ENCODE measurements around the gene CDCP1. TPM values are rescaled to one million over a fixed set of nuclear protein-coding genes. Genes with fewer than 3 reads are reported as not detected.
"Not testable (repeated sequence)": the region's sequence is repeated elsewhere in the genome, so short reads cannot be mapped to it uniquely, and the experiment has no call there.

CDCP1 gene
- total RNA-seq, 2 experiments from 2014 or later: 5.3 to 7.0 TPM

DNA sequence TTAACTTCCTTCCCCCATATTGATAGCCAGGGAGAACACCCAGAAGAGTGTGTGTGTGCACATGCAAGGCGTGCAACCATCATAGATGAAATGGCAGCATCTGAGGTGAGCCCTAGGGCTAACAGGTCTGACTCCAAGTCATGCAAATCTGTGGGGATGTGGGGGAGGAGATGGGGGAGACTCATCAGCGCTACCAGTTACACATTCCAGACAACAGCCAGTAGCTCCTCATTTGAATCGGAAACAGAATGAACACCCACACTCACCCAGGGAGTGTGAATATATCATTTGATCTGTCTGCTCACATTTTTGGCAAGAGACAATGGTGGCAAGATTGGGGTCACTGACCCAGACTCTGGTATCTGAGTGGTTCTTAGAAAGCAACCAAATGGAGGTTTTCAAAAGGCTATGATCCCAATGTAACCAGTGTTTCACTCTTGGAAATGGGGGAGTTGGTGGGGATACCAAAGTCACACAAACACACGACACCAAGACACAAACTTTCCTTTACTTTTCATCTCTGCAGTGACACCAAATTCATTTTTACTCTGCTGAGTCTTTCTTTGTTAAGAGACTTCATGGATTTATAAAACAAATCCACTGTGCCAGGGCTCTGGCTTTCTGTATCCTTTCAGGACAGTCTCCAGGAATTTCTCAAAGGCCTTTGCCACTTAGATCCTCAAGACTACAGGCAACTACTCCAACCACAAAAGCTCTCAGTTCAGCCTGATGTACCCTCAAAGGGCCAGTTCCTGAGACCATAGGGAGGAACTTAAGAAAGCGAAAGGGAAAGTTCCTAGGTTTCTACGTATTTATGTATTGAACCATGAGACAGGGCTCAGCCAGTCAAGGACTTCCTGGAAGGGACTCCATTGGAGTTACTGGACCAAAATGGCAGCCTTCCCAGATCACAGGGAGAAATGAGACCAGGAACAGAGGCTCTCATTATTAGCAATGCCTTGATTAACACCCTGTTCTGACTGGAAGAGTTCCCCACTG is 2.2 kb downstream of the CDCP1 start:
- Mint-ChIP-seq H3K4me3 (no peak overlapping the region), H3K9me3 (ENCODE audit: low read depth) (no peaks in the 10 kb centered on the region), H3K27ac (no peak overlapping the region), H3K4me1 (peaks cover 19% of the 10 kb centered on the region), H3K36me3 (no peaks in the 10 kb centered on the region), H3K27me3 (peaks cover 82% of the 10 kb centered on the region)
- CTCF ChIA-PET: interaction anchor here (0.6 kb wide), 1 partner anchor 516 kb away, joined by 3 read pairs; no protein-coding TSS in a partner anchor
- ATAC-seq (peak; percentile 43), DNase-seq (no peak)

DNA sequence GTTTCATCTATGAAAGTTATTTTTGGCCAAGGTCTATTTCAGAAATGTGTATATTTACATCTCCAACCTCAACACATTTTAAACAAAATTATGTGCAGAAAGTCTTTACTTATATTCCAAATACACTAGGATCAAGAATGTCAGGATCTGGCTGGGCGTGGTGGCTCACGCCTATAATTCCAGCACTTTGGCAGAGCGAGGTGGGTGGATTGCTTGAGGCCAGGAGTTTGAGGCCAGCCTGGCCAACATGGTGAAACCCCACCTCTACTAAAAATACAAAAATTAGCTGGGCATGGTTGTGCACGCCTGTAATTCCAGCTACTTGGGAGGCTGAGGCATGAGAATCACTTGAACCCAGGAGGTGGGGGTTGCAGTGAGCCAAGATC is 5.4 kb downstream of the CDCP1 start:
- H3K4me3 Mint-ChIP-seq; H3K9me3 Mint-ChIP-seq (ENCODE audit: low read depth); ATAC-seq; DNase-seq; H3K27ac Mint-ChIP-seq; H3K36me3 Mint-ChIP-seq: not testable (repeated sequence)
- Mint-ChIP-seq H3K4me1 (peaks cover 16% of the 10 kb centered on the region), H3K27me3 (peaks cover 72% of the 10 kb centered on the region)
- CTCF ChIA-PET: interaction anchor here (0.5 kb wide), 1 partner anchor 519 kb away, joined by 6 read pairs; no protein-coding TSS in a partner anchor

DNA sequence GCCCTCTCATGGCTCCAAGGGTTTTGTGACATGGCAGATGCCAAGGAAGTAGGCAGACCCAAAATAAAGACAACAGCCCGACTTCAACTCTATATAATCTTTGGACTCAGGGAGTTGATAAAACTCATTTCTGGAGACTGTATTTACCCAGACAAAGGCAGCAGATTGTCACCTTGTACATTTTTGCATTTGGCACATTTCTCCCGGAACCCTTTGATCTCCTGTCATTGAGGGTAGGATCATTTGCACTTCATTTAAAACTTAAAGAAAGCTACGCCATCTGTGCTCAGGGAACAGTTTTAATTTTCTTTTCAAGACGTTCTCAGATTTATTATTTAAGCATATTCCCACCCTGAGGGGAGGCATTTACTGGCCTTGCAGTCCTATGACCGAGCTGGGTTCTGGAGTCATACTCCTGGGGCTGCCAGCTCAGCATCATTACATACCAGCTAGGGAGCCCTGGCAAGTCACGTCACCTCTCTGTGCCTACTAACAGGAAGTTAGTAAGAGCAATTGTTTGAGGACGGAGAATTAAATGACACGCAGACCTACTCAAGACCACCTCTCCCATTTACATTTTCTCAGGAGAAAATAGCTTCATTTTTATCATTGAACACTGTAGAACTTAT is 5.9 kb downstream of the CDCP1 start:
- peaks cover 12% of the 10 kb centered on the region for H3K4me1 Mint-ChIP-seq
- no peaks in the 10 kb centered on the region for H3K36me3 Mint-ChIP-seq
- H3K27ac Mint-ChIP-seq: no peak overlapping the region
- ATAC-seq (no peak), DNase-seq (no peak)
- no peak overlapping the region for H3K4me3 Mint-ChIP-seq
- CTCF ChIA-PET: interaction anchor here (0.5 kb wide), 1 partner anchor 520 kb away, joined by 6 read pairs; no protein-coding TSS in a partner anchor
- H3K27me3 Mint-ChIP-seq: peaks cover 70% of the 10 kb centered on the region
- no peaks in the 10 kb centered on the region for H3K9me3 Mint-ChIP-seq (ENCODE audit: low read depth)

DNA sequence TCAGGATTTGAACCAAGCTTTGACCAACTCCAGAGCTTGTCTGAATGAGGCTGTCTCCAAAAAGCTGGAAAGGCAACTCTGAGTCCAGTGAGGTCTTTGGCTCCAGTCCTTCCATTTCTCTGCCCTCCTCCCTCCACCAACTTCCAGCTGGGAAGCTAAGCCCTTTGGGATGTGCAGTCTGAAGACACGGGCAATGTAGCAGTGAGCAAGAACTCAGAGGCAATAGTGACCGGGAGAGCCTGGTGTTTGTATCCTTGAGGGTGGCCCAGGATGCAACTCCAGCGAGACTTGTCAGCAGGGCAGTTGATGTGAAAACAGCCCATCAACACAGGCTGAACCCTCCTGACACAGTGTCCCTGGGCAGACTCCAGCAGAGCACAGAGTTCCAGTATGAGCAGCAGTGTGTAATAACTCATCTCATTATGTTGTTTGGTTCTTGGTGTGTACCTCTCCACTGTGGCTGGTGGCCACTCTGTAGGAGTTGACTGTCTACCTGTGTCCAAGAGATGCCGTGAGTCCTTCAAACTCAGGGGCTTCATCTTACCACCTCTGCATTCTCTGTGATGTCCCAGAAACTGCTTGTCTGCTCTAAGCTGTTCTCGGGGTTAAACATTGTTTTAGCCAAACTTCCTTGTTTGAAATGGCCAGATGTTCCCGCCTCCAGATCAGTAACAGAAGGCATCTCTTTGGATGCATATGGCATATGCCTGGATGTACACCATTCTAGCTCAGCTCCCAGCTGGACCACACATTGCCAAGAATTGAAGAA is 6.6 kb downstream of the CDCP1 start:
- Mint-ChIP-seq H3K4me3 (no peak overlapping the region), H3K27me3 (peaks cover 68% of the 10 kb centered on the region), H3K4me1 (peaks cover 7% of the 10 kb centered on the region), H3K36me3 (no peaks in the 10 kb centered on the region), H3K27ac (no peak overlapping the region), H3K9me3 (ENCODE audit: low read depth) (no peaks in the 10 kb centered on the region)
- no peak for DNase-seq
- CTCF ChIA-PET: no interaction called here
- ATAC-seq: no peak

DNA sequence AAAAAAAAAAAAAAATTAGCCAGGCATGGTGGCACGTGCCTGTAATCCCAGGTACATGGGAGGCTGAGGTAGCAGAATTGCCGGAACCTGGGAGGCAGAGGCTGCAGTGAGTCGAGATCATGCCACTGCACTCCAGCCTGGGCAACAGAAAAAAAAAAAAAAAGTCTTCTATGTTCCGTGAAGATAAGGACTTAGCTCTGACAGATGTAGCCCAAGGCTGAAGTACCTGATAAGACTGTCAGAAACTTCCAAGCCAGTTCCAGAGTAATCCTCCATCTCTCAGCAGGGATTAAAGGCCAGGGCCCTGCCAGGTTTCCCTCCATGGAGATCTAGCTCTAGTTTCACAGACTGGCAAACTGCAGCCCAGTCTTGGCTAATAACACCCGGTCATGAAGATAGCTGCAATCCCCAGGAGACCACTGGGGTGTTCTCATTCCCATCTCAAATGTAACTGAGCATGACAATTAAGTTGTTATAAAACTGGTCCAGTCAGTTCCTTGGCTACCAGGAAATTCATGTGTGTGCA is 8.5 kb downstream of the CDCP1 start:
- no peak overlapping the region for H3K4me3 Mint-ChIP-seq
- H3K27me3 Mint-ChIP-seq: peaks cover 60% of the 10 kb centered on the region
- no peak overlapping the region for H3K27ac Mint-ChIP-seq
- no peak for DNase-seq
- no peak for ATAC-seq
- no peaks in the 10 kb centered on the region for H3K9me3 Mint-ChIP-seq (ENCODE audit: low read depth)
- H3K4me1 Mint-ChIP-seq: no peaks in the 10 kb centered on the region
- CTCF ChIA-PET: interaction anchor here (1.8 kb wide), 1 partner anchor 12 kb away, joined by 4 read pairs; no protein-coding TSS in a partner anchor
- H3K36me3 Mint-ChIP-seq: no peaks in the 10 kb centered on the region

DNA sequence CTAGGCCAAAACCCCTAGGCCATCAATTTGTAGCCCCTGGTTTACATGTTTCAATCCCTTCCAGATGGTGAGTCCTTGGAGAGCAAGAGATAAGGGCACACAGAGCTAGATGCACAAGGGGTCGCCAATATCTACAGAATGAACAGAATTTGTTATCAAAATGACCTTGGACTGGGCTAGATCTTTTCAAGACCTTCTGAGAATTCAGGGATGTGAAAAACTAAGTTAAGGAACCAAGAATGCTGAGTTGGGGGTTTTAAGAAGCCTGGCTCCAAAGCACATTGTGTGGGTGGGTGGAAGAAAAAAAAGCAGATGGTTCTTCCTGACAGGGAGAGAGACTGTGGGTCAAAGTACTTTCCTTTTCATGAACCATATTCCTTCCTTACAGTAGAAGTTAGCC is 10.2 kb downstream of the CDCP1 start:
- no peak overlapping the region for H3K4me3 Mint-ChIP-seq
- ATAC-seq (no peak), DNase-seq (no peak)
- no peak overlapping the region for H3K27ac Mint-ChIP-seq
- CTCF ChIA-PET: no interaction called here
- no peaks in the 10 kb centered on the region for H3K4me1 Mint-ChIP-seq
- H3K9me3 Mint-ChIP-seq (ENCODE audit: low read depth): no peaks in the 10 kb centered on the region
- H3K36me3 Mint-ChIP-seq: no peaks in the 10 kb centered on the region
- H3K27me3 Mint-ChIP-seq: peaks cover 51% of the 10 kb centered on the region

DNA sequence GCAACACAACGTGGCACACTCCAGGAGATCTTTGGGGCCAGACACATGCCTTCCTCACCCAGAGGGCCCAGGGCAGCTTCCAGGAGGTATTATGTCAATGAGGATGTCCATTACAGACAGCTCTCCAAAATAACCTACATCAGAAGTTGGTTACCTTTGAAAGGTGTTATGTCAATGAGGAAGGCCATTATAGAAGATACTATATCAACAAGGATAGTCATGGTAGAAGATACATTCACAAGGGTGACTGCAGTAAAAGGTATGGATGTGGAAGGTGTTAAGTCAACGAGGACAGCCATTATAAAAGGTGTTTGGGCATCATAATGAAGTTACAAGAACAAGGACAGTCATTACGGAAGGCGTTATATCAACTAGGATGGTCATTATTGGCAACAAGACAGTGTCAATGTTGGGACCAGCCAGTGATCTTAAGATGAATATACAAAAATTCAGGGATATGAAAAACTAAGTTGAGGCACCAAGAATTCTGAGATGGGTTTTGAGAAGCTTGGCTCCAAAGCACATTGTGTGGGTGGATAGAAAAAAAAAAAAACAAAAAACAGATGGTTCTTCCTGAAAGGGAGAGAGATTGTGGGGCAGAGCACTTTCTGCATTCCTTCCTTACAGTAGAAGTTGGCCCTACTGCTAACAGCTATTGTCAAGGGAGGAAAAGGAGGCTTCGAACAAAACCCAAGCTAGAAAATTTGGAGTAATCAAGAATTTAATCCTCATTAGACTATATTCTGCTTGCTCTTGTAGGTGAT is 11.2 kb downstream of the CDCP1 start:
- CTCF ChIA-PET: no interaction called here
- no peaks in the 10 kb centered on the region for H3K4me1 Mint-ChIP-seq
- no peaks in the 10 kb centered on the region for H3K9me3 Mint-ChIP-seq (ENCODE audit: low read depth)
- ATAC-seq (no peak), DNase-seq (no peak)
- no peak overlapping the region for H3K27ac Mint-ChIP-seq
- H3K36me3 Mint-ChIP-seq: no peaks in the 10 kb centered on the region
- H3K27me3 Mint-ChIP-seq: peaks cover 46% of the 10 kb centered on the region
- no peak overlapping the region for H3K4me3 Mint-ChIP-seq

DNA sequence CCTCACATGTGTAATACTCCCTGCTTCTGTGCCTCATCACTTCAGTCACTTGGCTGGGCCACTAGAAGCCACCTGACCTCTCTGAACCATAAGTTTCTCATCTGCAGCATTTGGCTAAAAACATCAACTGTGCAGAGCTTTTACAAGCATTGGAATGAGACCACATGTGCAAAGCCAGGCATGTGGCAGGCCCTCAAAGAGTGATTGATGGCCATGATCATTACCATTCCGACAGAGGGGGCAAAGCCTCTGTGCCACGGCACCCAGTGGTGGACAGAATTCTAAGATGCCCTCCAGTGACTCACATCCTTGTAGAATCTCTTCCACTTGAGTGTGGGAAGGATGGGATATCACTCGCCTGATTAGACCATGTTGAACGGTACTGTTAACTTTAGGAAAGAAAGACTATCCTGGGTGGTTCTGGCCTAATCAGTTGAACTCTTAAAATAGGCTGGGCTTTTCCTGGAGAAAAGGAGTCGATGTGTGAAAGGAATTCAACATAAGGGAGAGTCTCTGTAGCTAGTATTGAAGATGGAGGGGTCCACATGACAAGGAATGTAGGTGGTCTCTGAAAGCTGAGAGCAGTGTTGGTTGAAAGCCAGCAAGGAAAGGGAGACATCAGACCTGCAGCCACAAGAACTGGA is 13.5 kb downstream of the CDCP1 start:
- no peak for DNase-seq
- H3K4me3 Mint-ChIP-seq: no peak overlapping the region
- H3K27me3 Mint-ChIP-seq: peaks cover 37% of the 10 kb centered on the region
- no peak overlapping the region for H3K27ac Mint-ChIP-seq
- H3K4me1 Mint-ChIP-seq: no peaks in the 10 kb centered on the region
- CTCF ChIA-PET: interaction anchor here (0.6 to 1.2 kb wide), 3 partner anchors 15 to 1054 kb away, joined by 3 read pairs; no protein-coding TSS in a partner anchor
- no peaks in the 10 kb centered on the region for H3K9me3 Mint-ChIP-seq (ENCODE audit: low read depth)
- ATAC-seq: no peak
- H3K36me3 Mint-ChIP-seq: no peaks in the 10 kb centered on the region

DNA sequence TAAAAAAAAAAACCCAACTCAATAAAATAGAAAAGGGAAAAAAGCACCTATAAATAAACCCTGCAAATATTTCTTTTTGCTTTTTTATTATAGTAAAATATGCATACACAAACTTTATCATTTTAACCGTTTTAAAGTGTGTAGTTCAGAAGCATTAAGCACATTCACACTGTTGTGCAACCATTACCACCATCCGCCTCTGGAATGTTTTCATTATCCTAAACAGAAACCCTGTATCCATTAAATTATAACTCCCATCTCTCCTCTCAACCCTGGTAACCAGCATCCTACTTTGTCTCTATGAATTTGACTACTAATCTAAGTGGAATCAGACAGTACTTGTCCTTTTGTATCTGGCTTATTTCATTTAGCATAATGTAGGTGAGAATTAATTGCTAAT is 15.0 kb downstream of the CDCP1 start:
- Mint-ChIP-seq H3K27ac (no peak overlapping the region), H3K36me3 (no peaks in the 10 kb centered on the region), H3K27me3 (peaks cover 35% of the 10 kb centered on the region), H3K4me1 (peaks cover 3% of the 10 kb centered on the region), H3K9me3 (ENCODE audit: low read depth) (no peaks in the 10 kb centered on the region), H3K4me3 (no peak overlapping the region)
- ATAC-seq (no peak), DNase-seq (no peak)
- CTCF ChIA-PET: interaction anchor here (0.6 kb wide), 1 partner anchor 380 kb away, joined by 3 read pairs; no protein-coding TSS in a partner anchor

DNA sequence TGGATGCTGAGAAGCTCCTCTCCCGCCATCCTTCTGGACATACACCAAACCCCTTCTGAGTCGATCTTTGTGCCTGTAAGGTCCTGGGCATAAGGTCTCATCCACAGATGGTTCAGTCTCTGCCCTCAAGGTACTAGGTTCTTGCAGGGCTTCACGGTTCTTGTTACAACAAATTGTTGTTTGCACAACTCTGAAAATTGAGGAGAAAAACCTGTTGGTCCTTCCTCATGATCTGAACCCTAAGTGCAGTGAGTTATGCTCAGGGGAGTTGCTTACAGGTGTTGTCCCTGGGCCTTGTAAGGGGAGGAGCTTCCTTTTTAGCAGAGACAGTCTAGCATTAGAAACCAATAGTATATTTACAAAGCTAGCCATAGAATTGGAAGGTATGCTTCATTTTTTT is 15.7 kb downstream of the CDCP1 start:
- ATAC-seq: no peak

DNA sequence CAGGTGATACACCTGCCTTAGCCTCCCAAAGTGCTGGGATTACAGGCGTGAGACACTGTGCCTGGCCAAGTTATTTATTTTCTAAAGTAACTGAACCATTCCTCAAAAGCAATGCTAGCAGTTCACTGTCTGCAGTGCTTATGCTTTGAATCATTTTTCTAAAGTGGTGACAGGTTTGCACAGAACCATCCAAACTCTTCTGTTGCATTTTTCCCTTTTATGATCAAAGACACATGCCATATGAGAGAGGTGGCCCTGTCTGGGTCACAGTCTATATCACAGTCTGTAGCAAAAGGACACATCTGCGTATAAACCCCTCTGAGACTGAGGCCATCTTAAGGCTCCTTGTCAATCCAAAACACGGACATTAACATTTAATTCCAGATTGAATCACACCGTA is 17.2 kb downstream of the CDCP1 start:
- no peak for ATAC-seq
- no peak for DNase-seq
- Mint-ChIP-seq H3K4me1 (peaks cover 11% of the 10 kb centered on the region), H3K27me3 (peaks cover 34% of the 10 kb centered on the region), H3K36me3 (no peaks in the 10 kb centered on the region), H3K27ac (no peak overlapping the region), H3K9me3 (ENCODE audit: low read depth) (no peaks in the 10 kb centered on the region), H3K4me3 (no peak overlapping the region)
- CTCF ChIA-PET: interaction anchor here (1.4 kb wide), 1 partner anchor 48 kb away, joined by 3 read pairs; no protein-coding TSS in a partner anchor

More for the DNA sequence above, 15.7 kb downstream of the CDCP1 start:
- Mint-ChIP-seq H3K4me1 (peaks cover 10% of the 10 kb centered on the region), H3K27ac (no peak overlapping the region), H3K4me3 (no peak overlapping the region), H3K27me3 (peaks cover 28% of the 10 kb centered on the region), H3K36me3 (no peaks in the 10 kb centered on the region), H3K9me3 (ENCODE audit: low read depth) (no peaks in the 10 kb centered on the region)
- CTCF ChIA-PET: interaction anchor here (0.6 kb wide), 1 partner anchor 381 kb away, joined by 3 read pairs; no protein-coding TSS in a partner anchor
- no peak for DNase-seq

All from activated CD8-positive, alpha-beta memory T cell treated with anti-CD3 and anti-CD28 coated beads, Interleukin-2, amount 10 ng/mL, durations not matched to agents 7 days and 5 days (primary cell).